HEK293 (cell line): ENCODE results near the gene KRT20.

Experiments
- FEZF1 ChIP-seq: fragments of 450-650 bp; formaldehyde crosslinking; IDR thresholded peaks from 2 replicates; pipeline ENCODE4 v1.5.1; 2016; ENCODE audit warnings: missing biosample characterization, missing genetic modification characterization
- KLF7 ChIP-seq: fragments of 450-650 bp; formaldehyde crosslinking; IDR thresholded peaks from 2 replicates; pipeline ENCODE4 v1.5.1; 2016; ENCODE audit warnings: missing biosample characterization, missing genetic modification characterization, borderline replicate concordance
- MEIS1 ChIP-seq: sonication (generic); formaldehyde crosslinking; IDR thresholded peaks from 2 replicates; pipeline ENCODE4 v1.8.1; 2022; ENCODE audit warnings: missing genetic modification reagents, mild to moderate bottlenecking, borderline replicate concordance
- OVOL3 ChIP-seq: fragments of 450-650 bp; formaldehyde crosslinking; IDR thresholded peaks from 2 replicates; pipeline ENCODE4 v1.5.1; 2016; ENCODE audit warnings: missing biosample characterization, missing genetic modification characterization
- REST ChIP-seq: fragments of 450-650 bp; formaldehyde crosslinking; IDR thresholded peaks from 2 replicates; pipeline ENCODE4 v1.5.1; 2016; ENCODE audit warnings: missing biosample characterization, missing genetic modification characterization
- SP3 ChIP-seq: fragments of 450-650 bp; formaldehyde crosslinking; IDR thresholded peaks from 2 replicates; pipeline ENCODE4 v1.5.1; 2016; ENCODE audit warnings: missing biosample characterization, missing genetic modification characterization
- ZBTB1 ChIP-seq: fragments of 450-650 bp; formaldehyde crosslinking; IDR thresholded peaks from 2 replicates; pipeline ENCODE4 v1.5.1; 2016; ENCODE audit warnings: missing biosample characterization, missing genetic modification characterization
- ZBTB11 ChIP-seq: fragments of 450-650 bp; formaldehyde crosslinking; conservative IDR thresholded peaks from 2 replicates; pipeline ENCODE4 v1.5.1; 2016; ENCODE audit warnings: low read depth, missing biosample characterization, missing genetic modification characterization
- ZBTB44 ChIP-seq: fragments of 450-650 bp; IDR thresholded peaks from 2 replicates; pipeline ENCODE4 v1.5.1; 2018; ENCODE audit warnings: missing biosample characterization, mild to moderate bottlenecking, missing genetic modification characterization
- ZFP69B ChIP-seq: fragments of 450-650 bp; formaldehyde crosslinking; IDR thresholded peaks from 2 replicates; pipeline ENCODE4 v1.5.1; 2016; ENCODE audit warnings: missing biosample characterization, missing genetic modification characterization
- ZNF121 ChIP-seq: fragments of 450-650 bp; formaldehyde crosslinking; IDR thresholded peaks from 2 replicates; pipeline ENCODE4 v1.5.1; 2016; ENCODE audit warnings: missing biosample characterization, missing genetic modification characterization
- ZNF146 ChIP-seq: fragments of 450-650 bp; formaldehyde crosslinking; IDR thresholded peaks from 2 replicates; pipeline ENCODE4 v1.5.1; 2016; ENCODE audit warnings: missing biosample characterization, missing genetic modification characterization
- ZNF24 ChIP-seq: fragments of 450-650 bp; formaldehyde crosslinking; IDR thresholded peaks from 2 replicates; pipeline ENCODE4 v1.5.1; 2016; ENCODE audit warnings: missing biosample characterization, missing genetic modification characterization
- ZNF248 ChIP-seq: fragments of 450-650 bp; formaldehyde crosslinking; IDR thresholded peaks from 2 replicates; pipeline ENCODE4 v1.5.1; 2017; ENCODE audit warnings: missing biosample characterization, missing genetic modification characterization
- ZNF302 ChIP-seq: fragments of 450-650 bp; formaldehyde crosslinking; IDR thresholded peaks from 2 replicates; pipeline ENCODE4 v1.5.1; 2016; ENCODE audit warnings: missing biosample characterization, missing genetic modification characterization, low read depth
- ZNF350 ChIP-seq: fragments of 450-650 bp; formaldehyde crosslinking; IDR thresholded peaks from 2 replicates; pipeline ENCODE4 v1.5.0; 2017; ENCODE audit warnings: missing biosample characterization, mild to moderate bottlenecking, missing genetic modification characterization
- ZNF391 ChIP-seq: fragments of 450-650 bp; formaldehyde crosslinking; IDR thresholded peaks from 2 replicates; pipeline ENCODE4 v1.5.1; 2016; ENCODE audit warnings: low read depth, missing biosample characterization, missing genetic modification characterization, borderline replicate concordance
- ZNF404 ChIP-seq: fragments of 450-650 bp; formaldehyde crosslinking; IDR thresholded peaks from 2 replicates; pipeline ENCODE4 v1.5.1; 2017; ENCODE audit warnings: missing biosample characterization, missing genetic modification characterization
- ZNF433 ChIP-seq: fragments of 450-650 bp; formaldehyde crosslinking; IDR thresholded peaks from 2 replicates; pipeline ENCODE4 v1.5.1; 2016; ENCODE audit warnings: missing biosample characterization, missing genetic modification characterization, low read depth
- ZNF473 ChIP-seq: fragments of 450-650 bp; formaldehyde crosslinking; IDR thresholded peaks from 2 replicates; pipeline ENCODE4 v1.5.1; 2017; ENCODE audit warnings: missing biosample characterization, missing genetic modification characterization
- ZNF488 ChIP-seq: fragments of 450-650 bp; formaldehyde crosslinking; IDR thresholded peaks from 2 replicates; pipeline ENCODE4 v1.5.1; 2016; ENCODE audit warnings: missing biosample characterization, missing genetic modification characterization
- ZNF518A ChIP-seq: fragments of 450-650 bp; formaldehyde crosslinking; conservative IDR thresholded peaks from 2 replicates; pipeline ENCODE4 v1.5.1; 2016; ENCODE audit warnings: low read depth, missing biosample characterization, missing genetic modification characterization
- ZNF530 ChIP-seq: fragments of 450-650 bp; formaldehyde crosslinking; IDR thresholded peaks from 2 replicates; pipeline ENCODE4 v1.5.1; 2016; ENCODE audit warnings: low read depth, missing biosample characterization, missing genetic modification characterization
- ZNF548 ChIP-seq: fragments of 450-650 bp; formaldehyde crosslinking; IDR thresholded peaks from 2 replicates; pipeline ENCODE4 v1.5.1; 2016; ENCODE audit warnings: missing biosample characterization, missing genetic modification characterization
- ZNF561 ChIP-seq: fragments of 450-650 bp; IDR thresholded peaks from 2 replicates; pipeline ENCODE4 v1.5.1; 2018; ENCODE audit warnings: missing biosample characterization, missing genetic modification characterization, borderline replicate concordance

Gene KRT20

GRCh38 chr17:40827746-40828453 is 57.1 kb downstream of the KRT20 start (continued):
- no peak for TF ChIP-seq REST (tag by site-specific recombination)
- TF ChIP-seq ZNF121 (tag by site-specific recombination): no peak
- peak; percentile 61 for TF ChIP-seq ZNF561 (tag by site-specific recombination)
- TF ChIP-seq MEIS1 (CRISPR knock-in tag): no peak
- no peak; the same call in 1 of the 2 replicates for TF ChIP-seq ZNF146
- TF ChIP-seq ZFP69B (tag by site-specific recombination): peak; percentile 66; the same call in 1 of the 2 replicates
- TF ChIP-seq ZNF518A (tag by site-specific recombination): peak; percentile 54
- TF ChIP-seq ZBTB44: 0 out of 2 replicates have a peak, but pooled peaks have one; percentile 37
- TF ChIP-seq ZNF433 (tag by site-specific recombination): no peak
- TF ChIP-seq OVOL3: peak; percentile 61; the same call in 1 of the 2 replicates
- TF ChIP-seq ZNF404: no peak
- 0 out of 2 replicates have a peak, but pooled peaks have one; percentile 6 for TF ChIP-seq ZBTB1 (tag by site-specific recombination)
- TF ChIP-seq ZBTB11 (tag by site-specific recombination): no peak; the same call in 1 of the 2 replicates
- no peak for TF ChIP-seq ZNF350 (tag by site-specific recombination)
- TF ChIP-seq ZNF391 (tag by site-specific recombination): peak; percentile 83; the same call in 1 of the 2 replicates
- TF ChIP-seq FEZF1 (tag by site-specific recombination): peak; percentile 81
- TF ChIP-seq ZNF473 (tag by site-specific recombination): no peak
- TF ChIP-seq SP3 (tag by site-specific recombination): no peak
- TF ChIP-seq ZNF248 (tag by site-specific recombination): no peak
- no peak for TF ChIP-seq ZNF488 (tag by site-specific recombination)
- TF ChIP-seq ZNF302: no peak
- TF ChIP-seq ZNF530 (tag by site-specific recombination): no peak
- peak; percentile 91 for TF ChIP-seq ZNF24
- TF ChIP-seq KLF7 (tag by site-specific recombination): no peak
- no peak for TF ChIP-seq ZNF548 (tag by site-specific recombination)
